ES-I3 (cell line): ENCODE measurements around the gene PITX1.

Experiments used
- H3K36me3 ChIP-seq: 2 replicates; pipeline ENCODE4 v1.6.1; 2013; ENCODE audit warnings: mild to moderate bottlenecking, low read length, control low read depth, moderate library complexity; ENCODE audit not compliant: insufficient read depth
- H3K4me1 ChIP-seq: 2 replicates; pipeline ENCODE4 v1.6.1; 2013; ENCODE audit warnings: mild to moderate bottlenecking, control low read depth, low read length; ENCODE audit not compliant: insufficient read depth
- H3K9ac ChIP-seq: 2 replicates; pipeline ENCODE4 v1.6.1; 2013; ENCODE audit warnings: low read depth, mild to moderate bottlenecking, low read length, moderate library complexity
- H3K9me3 ChIP-seq: 2 replicates; pipeline ENCODE4 v1.6.1; 2013; ENCODE audit warnings: mild to moderate bottlenecking, low read length, moderate library complexity; ENCODE audit not compliant: control insufficient read depth, insufficient read depth

The PITX1 gene

DNA sequence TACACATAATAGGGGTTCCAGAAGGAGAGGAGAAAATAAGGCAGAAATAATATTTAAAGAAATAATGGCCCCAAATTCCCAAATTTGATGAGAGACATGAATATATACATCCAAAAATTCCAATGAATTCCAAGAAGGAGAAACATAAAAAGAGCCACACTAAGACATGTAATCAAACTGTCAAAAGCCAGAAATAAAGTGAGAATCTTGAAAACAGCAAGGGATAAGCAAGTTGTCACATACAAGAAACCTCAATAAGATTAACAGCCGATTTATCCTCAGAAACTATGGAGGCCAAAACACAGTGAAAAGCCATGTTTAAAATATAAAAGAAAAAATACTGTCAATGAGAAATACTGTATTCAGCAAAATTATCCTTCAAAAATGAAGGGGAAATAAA is 51.8 kb downstream of the PITX1 start:
- no peaks in the 10 kb centered on the region for H3K4me1 ChIP-seq
- H3K9ac ChIP-seq, result no peak overlapping the region
- H3K36me3 ChIP-seq, result no peaks in the 10 kb centered on the region
- peaks cover 26% of the 10 kb centered on the region for H3K9me3 ChIP-seq

DNA sequence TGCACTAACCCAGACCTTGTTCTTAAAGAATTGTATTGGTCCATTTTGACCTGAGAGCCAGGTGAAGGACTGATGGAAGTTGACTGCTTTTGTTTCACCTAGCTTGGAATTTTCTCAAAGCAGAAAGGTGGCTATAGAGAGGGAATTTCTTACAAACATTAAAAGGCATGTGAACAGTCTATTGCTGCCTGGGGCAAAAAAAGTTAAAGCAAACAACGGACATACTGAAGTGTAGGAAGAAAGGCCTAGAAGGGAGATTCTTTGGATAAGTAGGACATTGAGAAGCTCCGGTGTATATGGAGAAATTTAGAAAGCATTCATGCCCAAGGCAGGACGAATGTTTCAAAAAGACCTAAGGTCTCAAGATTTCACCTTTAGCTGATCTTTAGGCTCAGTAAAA is 54.6 kb downstream of the PITX1 start:
- H3K9ac ChIP-seq, result no peak overlapping the region
- H3K9me3 ChIP-seq, result peaks cover 33% of the 10 kb centered on the region
- no peaks in the 10 kb centered on the region; the same call in 1 of the 2 replicates for H3K36me3 ChIP-seq
- H3K4me1 ChIP-seq, result no peaks in the 10 kb centered on the region
